Measurements from ENCODE around the gene SUSD4. TPM values are rescaled to one million over a fixed set of nuclear protein-coding genes. Genes with fewer than 3 reads are reported as not detected.

Gene SUSD4
- total RNA-seq, 1 donor from 2014 or later: 0.12 TPM

DNA sequence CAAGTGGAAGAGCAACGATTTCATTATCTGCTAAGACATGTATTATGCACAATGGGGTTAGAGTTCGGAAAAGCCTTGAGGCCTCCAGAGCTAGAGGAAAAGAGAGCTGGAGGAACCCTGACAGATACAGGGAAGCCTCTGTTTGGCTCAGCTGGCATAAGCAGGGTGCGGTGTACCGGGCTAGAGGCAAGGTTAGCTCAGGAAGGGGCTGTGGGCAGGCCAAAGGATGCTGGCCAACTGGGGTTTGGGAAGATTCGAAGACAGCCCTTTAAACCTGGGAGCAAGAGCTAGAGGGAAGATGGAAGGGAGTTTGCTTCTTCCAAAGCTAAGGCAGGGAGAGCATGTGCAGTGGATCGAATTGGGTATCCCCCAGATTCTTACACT, 113.4 kb downstream of the SUSD4 start:
- DNase-seq (ENCODE audit: low read depth): no peak
- TF ChIP-seq, protein P1, sequence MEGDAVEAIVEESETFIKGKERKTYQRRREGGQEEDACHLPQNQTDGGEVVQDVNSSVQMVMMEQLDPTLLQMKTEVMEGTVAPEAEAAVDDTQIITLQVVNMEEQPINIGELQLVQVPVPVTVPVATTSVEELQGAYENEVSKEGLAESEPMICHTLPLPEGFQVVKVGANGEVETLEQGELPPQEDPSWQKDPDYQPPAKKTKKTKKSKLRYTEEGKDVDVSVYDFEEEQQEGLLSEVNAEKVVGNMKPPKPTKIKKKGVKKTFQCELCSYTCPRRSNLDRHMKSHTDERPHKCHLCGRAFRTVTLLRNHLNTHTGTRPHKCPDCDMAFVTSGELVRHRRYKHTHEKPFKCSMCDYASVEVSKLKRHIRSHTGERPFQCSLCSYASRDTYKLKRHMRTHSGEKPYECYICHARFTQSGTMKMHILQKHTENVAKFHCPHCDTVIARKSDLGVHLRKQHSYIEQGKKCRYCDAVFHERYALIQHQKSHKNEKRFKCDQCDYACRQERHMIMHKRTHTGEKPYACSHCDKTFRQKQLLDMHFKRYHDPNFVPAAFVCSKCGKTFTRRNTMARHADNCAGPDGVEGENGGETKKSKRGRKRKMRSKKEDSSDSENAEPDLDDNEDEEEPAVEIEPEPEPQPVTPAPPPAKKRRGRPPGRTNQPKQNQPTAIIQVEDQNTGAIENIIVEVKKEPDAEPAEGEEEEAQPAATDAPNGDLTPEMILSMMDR (conservative IDR thresholded peaks at IDR 0.05; ENCODE audit: low read depth, low read length): no peak
- no peak overlapping the region for H3K4me3 ChIP-seq (ENCODE audit: low read depth, low read length)

DNA sequence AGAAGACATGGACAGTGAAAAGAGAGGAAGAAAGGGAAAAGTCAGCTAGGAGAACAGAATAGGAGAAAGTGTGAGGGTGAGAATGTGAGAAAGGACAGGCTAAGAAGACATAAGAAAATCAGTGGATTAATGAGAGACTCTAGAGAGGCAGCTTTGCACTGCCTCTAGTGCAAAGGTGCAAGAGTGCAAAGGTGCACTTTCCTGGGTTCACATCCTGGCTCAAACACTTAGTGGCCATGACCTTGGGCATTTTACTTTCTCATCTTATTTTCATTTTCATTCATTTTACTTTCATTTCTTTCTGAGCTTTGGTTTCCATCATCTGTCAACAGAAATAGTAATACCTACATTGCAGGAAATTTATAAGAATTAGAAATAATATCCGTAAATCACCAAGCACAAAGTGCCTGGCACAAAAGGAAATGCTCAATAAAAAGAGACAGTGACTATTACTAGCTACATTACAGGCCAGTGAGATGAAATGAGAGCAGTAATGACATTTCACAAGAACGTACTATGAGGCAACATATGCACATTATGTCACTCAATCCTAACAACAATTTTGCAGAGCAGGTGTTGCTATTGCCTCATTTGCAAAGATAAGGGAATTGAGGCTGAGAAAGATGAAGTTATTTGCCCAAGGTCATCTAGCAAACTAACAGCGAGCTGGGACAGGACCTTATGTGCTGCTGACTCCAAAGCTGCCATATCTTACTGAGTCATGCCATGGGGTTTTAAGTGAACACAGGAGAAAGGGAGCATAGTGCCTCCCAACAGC, 113.9 kb downstream of the SUSD4 start:
- no peak for DNase-seq (ENCODE audit: low read depth)
- TF ChIP-seq, protein P1 (conservative IDR thresholded peaks at IDR 0.05; ENCODE audit: low read depth, low read length): no peak
- H3K4me3 ChIP-seq (ENCODE audit: low read depth, low read length): no peak overlapping the region

DNA sequence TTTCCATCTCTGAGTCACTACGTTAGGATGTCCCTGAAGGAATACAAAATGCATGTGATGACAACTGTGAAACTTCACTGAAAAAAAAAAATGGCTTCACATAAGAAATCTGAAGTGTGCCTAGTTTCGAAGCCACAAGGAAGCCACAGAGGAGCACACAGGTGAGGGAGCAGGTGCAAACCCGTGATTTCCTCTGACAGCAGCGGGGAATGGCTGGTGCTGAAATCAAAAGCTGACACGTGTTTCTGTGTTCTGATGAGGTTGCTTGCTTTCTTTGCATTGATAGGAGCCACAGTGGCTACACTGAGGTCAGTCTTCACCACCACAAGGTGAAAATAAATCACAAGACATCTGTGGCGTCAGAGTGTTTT, 115.2 kb downstream of the SUSD4 start:
- no peak overlapping the region for H3K4me3 ChIP-seq (ENCODE audit: low read depth, low read length)
- DNase-seq (ENCODE audit: low read depth): no peak
- TF ChIP-seq, protein P1 (conservative IDR thresholded peaks at IDR 0.05; ENCODE audit: low read depth, low read length): no peak

DNA sequence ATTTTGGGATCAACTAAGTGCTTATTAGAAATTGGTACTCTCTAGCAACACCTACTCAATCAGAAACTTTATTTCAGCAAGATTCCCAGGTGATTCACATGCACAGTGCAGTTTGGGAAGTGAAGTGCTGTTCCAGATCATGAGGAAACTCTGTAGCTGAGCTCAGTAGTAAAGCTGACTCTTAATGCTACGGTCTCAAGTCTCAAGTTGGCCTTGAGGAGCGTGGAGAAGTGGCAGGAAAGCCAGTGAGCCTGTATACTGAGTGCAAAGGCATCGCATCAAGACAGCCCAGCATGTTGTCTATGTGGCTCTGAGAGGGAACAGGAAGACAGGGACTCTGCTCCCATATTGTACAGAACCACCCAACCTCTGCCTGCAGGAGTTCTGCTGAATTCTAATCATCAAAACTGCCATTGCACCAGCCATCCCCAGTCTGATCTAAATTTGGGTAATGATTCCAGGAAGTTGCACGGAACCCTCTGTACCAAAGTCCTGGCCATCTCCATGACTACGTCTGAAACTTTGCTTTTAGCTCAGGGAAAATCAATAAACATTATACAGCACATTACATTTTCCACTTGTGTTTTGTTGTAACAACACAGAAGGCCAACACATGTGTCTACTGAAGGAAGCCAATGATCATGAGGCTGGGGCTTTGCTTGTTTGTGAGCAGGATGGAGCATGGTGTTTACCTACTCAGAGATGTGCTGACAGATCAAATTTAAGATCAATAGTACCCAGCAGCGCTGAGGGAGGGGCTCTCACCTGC, 115.8 kb downstream of the SUSD4 start:
- no peak overlapping the region for H3K4me3 ChIP-seq (ENCODE audit: low read depth, low read length)
- no peak for DNase-seq (ENCODE audit: low read depth)
- TF ChIP-seq, protein P1 (conservative IDR thresholded peaks at IDR 0.05; ENCODE audit: low read depth, low read length): no peak

DNA sequence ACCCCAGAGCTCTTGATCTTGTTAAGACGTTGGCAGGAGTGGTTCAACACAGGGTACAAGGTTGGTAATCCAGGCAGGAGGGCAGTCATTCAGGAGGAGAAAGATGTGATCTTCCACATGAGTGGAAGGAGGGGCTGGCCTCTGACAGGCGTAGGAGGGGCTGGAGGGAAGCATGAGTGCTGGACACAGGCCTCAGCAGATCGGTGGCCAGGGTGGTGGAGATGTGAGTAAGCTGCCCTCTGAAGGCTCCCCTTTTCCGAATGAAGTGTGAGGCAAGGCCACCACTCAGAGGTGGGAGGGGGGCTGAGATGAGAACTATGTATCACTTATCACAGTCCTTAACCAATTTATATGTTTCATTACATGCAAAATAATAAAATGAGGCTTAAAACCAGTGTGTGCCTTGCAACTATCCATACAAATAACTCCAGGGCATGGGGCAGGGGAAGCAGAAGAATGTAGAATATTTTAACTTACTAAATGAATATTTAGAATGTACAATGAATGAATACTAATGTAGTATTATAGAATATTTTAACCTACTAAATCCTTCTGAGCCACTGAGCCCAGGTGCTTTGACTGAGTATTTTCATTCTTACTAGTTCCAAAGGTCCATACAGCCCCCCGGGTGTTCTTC, 117.4 kb downstream of the SUSD4 start:
- no peak for DNase-seq (ENCODE audit: low read depth)
- H3K4me3 ChIP-seq (ENCODE audit: low read depth, low read length): no peak overlapping the region
- TF ChIP-seq, protein P1 (conservative IDR thresholded peaks at IDR 0.05; ENCODE audit: low read depth, low read length): no peak

DNA sequence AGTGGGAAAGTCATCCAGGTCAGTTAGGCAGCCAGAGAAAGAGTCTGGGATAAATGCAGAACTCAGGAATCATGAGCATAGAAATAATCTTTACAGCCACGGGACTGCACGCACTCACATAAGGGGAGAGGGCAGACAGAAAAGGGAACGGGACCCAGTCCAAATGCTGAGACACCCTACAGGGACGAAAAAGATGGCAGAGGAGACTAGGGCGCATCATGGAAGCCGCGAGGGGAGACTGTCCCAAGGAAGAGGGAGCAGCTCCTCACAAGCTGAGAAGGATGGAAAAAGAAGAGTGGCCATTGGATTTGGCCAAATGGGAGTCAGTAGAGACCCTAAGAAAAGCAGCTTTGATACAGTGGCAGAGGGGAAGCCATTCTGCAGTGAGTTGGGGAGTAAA, 118.0 kb downstream of the SUSD4 start:
- H3K4me3 ChIP-seq (ENCODE audit: low read depth, low read length): no peak overlapping the region
- DNase-seq (ENCODE audit: low read depth): no peak
- TF ChIP-seq, protein P1 (conservative IDR thresholded peaks at IDR 0.05; ENCODE audit: low read depth, low read length): no peak

Measured in epithelial cell of proximal tubule (primary cell).